HuH-7 (cell line): Measurements from ENCODE around the gene SEMA3G.

ENCODE experiments used
- DNase-seq: peaks from one replicate; pipeline ENCODE4 v3.0.0; 2011; ENCODE audit warnings: low spot score

Gene SEMA3G

GRCh38 chr3:52444860-52445793, at the start of gene SEMA3G:
Gene SEMA3G (minus strand): TSS chr3:52445103. CDS start chr3:52445027, 76 bp downstream.
- DNase-seq, result peak; percentile 72

DNA sequence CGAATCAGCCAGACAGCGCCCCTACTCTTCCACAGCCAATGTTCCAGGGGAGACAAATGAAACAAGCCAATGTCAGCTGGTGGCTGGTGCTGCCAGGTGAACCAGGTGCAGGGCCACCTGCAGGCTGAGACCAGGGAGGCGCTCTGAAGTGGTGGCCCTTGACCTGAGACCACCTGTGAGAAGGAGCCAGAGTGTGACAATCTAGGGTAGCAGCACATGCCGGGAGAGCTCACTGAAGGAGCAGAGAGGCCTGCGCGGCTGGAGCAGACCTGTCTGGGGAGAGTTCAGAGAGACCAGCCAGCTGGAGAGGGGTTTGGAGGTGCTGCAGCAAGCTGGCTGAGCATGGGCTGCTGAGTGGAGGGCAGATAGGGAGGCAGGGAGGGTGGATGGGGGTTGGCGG, 49.5 kb upstream of the SEMA3G start:
- no peak for DNase-seq

DNA sequence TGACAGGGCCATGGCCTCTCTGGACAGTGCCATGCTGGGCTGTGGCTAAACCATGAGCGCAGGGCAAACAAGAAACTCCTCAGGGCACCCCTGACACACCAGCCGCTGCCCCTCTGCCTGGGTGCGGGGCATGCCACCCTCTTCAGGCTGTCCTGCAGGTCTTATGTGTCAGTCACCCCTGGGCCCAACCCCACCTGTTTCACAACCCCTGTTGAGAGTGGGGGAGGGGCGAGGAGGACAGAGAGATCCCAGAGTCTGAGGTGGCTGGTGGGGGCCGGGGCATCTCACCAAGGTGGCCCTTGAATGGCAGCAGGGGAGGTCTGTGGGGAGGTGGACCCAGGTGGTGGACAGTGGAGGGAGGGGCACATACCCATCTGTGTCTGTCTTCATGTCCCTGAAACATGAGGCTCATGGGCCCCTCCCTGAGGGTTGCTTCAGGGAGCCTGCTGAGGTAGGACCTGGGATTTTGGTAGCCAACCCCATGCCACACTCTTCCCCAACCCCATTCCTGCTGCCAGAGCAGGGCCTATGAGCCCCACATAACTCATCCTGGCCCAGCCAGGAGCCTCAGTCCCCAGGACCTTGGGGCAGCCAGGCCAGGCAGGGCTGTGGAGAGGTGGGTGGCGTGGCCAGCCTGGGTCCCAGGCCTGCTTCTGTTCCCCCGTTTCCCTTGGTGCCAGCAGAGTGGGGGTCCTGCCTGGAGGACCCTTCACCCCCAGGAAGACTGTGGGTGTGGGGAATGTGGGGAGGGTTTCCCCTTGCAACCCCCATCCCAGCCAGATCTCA, 48.5 kb upstream of the SEMA3G start:
- no peak for DNase-seq

DNA sequence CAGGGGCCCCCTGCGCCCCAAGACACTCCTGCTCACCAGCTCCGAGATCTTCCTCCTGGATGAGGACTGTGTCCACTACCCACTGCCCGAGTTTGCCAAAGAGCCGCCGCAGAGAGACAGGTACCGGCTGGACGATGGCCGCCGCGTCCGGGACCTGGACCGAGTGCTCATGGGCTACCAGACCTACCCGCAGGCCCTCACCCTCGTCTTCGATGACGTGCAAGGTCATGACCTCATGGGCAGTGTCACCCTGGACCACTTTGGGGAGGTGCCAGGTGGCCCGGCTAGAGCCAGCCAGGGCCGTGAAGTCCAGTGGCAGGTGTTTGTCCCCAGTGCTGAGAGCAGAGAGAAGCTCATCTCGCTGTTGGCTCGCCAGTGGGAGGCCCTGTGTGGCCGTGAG, 47.2 kb upstream of the SEMA3G start:
- DNase-seq, result no peak

- DNase-seq, result no peak
Observed at GRCh38 chr3:52490939-52491526, 46.1 kb upstream of the SEMA3G start.

DNA sequence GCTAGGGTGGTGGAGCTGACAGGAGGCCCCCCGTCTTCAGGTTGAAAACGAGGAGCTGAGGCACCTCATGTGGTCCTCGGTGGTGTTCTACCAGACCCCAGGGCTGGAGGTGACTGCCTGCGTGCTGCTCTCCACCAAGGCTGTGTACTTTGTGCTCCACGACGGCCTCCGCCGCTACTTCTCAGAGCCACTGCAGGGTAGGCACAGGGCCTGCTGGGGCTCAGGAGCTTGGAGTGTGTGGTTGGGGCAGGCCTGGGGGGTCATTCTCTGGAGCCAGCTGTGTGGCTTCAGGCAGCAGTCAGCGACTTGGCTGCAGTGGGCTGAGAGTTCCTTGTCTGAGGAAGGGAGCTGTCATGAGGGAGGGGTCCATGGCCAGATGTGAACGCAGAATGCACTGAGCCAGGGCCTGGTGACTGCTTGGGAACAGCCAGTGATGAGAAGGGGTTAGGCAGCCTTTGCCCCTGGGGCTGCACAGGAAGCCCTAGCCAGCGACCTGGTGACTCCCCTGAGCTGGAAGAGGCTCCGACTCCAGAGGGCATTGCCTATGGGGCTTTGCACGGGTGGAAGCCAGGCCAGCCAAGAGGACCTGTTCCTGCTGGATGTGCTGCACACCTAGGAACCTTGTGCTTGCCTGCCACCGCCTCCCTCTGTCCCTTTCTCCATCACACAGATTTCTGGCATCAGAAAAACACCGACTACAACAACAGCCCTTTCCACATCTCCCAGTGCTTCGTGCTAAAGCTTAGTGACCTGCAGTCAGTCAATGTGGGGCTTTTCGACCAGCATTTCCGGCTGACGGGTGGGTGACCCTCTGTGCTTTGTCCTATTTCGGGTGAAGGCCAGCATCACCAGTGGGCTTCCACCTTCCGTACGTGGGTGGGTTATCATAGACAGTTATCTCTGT, 45.4 kb upstream of the SEMA3G start:
- DNase-seq, result no peak

DNA sequence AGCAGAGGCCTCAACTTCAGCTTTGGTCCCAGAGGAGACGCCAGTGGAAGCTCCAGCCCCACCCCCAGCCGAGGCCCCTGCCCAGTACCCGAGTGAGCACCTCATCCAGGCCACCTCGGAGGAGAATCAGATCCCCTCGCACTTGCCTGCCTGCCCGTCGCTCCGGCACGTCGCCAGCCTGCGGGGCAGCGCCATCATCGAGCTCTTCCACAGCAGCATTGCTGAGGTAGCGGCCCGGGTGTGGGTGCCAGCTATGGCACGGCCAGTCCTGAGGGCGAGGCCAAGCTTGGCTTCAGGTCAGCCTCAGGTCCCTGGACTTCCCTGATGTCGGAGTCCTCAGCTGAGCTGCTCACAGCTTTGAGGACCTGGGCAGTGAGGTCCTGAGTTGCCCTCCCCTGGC, 44.5 kb upstream of the SEMA3G start:
- no peak for DNase-seq

DNA sequence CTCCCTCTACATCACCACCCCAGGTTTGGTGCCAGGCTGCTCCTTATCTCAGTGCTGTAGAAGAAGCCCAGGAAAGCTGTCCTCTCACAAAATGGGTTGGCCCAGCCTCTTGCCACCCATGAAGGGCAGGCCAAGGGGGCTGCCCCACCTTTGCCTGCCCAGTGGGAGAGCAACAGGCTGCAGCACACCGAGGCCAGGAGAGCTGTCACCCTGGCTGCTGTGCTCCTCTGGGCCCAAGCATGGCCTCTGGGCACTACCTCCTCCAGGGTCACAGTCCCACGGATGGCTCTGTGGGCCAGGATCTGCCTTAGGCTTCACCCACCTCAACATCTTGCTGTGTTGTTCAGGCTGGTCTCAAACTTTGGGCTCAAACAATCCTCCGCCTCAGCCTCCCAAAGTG, 43.8 kb upstream of the SEMA3G start:
- no peak for DNase-seq

GRCh38 chr3:52487788-52488691, 43.1 kb upstream of the SEMA3G start:
- no peak for DNase-seq

DNA sequence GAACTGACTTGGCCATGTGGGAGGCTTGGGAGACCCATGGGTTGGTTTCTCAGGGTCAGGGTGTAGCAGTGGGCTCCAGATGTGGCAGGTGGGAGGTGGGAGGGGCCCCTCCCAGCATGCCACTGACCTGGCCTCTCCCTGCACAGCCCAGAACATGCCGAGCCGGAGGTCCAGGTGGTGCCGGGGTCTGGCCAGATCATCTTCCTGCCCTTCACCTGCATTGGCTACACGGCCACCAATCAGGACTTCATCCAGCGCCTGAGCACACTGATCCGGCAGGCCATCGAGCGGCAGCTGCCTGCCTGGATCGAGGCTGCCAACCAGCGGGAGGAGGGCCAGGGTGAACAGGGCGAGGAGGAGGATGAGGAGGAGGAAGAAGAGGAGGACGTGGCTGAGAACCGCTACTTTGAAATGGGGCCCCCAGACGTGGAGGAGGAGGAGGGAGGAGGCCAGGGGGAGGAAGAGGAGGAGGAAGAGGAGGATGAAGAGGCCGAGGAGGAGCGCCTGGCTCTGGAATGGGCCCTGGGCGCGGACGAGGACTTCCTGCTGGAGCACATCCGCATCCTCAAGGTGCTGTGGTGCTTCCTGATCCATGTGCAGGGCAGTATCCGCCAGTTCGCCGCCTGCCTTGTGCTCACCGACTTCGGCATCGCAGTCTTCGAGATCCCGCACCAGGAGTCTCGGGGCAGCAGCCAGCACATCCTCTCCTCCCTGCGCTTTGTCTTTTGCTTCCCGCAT, 42.3 kb upstream of the SEMA3G start:
- DNase-seq, result no peak

- DNase-seq, result no peak
Observed at GRCh38 chr3:52484680-52485461, 40.0 kb upstream of the SEMA3G start.

DNA sequence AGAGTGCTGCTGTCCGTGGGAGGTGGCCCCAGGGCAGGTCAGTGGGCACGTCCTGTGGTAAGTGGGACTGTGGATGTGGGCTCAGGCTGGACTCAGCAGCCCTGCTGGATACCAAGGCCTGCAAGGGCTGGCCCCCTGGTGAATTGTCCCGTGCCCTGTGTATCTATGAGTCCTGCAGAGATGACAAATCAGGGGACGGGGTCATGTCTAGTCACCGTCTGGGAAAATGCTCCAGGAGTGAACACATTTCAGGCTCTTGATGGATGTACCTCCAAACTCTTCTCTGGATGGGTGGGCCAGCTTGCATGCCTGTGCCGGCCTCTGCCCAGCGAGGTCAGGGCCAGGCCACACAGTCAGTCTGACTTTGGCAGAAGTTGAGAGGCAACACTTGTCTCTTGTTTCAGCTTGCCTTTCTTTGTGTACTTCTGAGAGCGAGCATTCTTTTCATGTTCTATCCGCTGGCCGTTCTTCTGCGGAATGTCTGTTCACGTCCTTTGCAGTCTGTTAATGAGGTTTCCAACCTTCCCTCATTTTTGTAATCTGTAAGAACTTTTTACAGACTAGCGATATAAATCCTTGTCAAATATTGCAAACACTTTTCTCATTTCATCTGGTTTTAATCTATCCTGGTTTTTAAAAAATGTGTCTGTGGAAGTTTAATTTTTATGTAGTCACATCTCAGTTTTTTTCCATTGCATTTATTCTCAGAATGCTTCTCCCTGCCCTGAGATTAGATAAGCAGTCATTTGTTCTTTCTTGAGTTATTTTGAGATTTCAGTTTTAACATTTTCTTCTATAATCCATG, 38.9 kb upstream of the SEMA3G start:
- DNase-seq, result no peak

- no peak for DNase-seq
Observed at GRCh38 chr3:52483081-52483480, 38.2 kb upstream of the SEMA3G start.

GRCh38 chr3:52481819-52482521, 37.1 kb upstream of the SEMA3G start:
- DNase-seq, result peak; percentile 34

- DNase-seq, result no peak
Observed at GRCh38 chr3:52480768-52481715, 36.1 kb upstream of the SEMA3G start.

DNA sequence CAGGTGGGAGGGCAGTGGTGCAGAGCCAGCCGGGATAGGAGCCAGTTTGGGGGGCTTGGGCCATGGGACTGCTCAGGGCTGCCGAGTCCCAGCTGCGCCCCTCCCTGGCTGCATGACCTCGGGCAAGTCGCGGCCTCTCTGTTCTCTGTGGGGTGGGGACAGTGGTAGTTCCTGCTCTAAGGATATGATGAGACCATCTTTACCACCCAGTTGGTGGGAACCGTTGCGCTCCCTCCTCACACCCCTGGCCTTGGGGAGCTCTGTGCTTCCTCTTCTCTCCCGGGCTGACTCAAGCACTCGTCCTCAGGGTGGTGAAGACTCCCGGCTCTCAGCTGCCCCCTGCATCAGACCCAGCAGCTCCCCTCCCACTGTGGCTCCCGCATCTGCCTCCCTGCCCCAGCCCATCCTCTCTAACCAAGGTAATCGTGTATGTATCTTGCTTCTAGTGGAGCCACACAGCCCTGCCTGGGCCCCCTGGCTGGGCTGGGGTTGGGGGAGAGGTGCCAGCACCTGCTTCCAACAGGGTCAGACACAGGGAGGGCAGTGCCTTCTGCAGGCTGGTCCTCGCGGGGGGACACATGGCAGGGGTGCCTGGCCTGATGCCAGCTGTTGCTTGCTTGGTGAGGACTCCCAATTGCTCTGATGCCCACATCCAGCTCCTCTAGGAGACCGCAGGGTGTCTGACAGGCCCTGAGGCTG, 35.1 kb upstream of the SEMA3G start:
- no peak for DNase-seq
